Hepatic stellate cell (primary cell): ENCODE measurements around the gene KIFAP3.
"Not testable (repeated sequence)": the region's sequence is repeated elsewhere in the genome, so short reads cannot be mapped to it uniquely, and the experiment has no call there.

Source experiments
- DNase-seq: peaks from one replicate; pipeline ENCODE4 v3.0.0; 2011; ENCODE audit warnings: low spot score

The KIFAP3 gene

GRCh38 chr1:170074250-170075157 is at the start of gene KIFAP3:
KIFAP3 (minus strand) TSS chr1:170074695; CDS start chr1:170074467, 228 bp downstream.
- peak; percentile 93 for DNase-seq

GRCh38 chr1:170122366-170122765 is 47.9 kb upstream of the KIFAP3 start:
- no peak for DNase-seq

- DNase-seq: peak; percentile 10
Measured at GRCh38 chr1:170114906-170115305, 40.4 kb upstream of the KIFAP3 start.

GRCh38 chr1:170113140-170113539 is 38.6 kb upstream of the KIFAP3 start:
- DNase-seq: not testable (repeated sequence)

DNA sequence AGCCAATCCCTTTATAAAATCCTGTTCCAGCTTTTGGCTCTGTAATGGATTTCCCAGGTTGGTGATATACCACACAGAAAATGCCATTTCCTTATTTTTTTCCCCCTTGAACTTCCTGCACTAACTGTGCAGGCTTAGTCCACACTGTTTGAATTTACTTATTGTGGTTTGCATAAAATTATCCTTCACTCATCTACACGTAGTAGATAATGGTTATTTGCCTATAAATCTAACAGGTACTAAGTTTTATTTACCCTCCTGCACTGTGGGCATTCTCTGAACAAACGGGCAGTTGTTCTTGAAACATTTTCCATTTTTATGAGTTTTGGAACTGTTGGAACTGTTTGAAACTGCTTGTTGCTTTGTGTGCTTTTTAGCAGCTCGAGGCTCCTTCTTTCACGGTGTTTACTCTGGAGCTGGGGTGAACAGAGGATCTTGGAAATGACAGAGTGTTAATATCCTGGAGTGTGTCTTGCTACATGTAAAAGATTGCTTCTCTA is 23.0 kb upstream of the KIFAP3 start:
- DNase-seq: no peak

DNA sequence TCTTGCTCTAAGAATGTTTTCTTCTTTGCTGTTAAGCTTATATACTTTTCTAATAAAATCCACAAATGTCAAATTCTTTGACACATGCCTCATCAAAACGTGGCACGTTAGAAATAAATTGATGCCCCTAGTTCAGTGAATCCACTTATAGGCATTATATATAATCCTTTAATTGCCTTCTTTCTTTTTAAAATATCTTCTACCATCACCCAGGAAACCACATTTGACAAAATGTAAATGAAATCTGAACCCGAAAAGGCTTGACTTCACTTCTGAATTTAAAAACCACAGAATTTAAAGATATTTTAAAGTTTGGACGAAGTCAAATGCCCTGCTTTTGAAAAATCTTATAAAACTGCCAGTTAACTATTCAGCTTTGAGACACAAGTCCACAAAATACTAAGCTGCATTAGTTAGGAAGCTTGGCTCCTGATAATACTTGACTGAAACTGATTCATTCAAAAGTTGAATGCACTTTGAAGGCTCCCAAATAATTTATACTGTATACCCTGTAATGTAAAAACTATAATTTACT is 22.4 kb upstream of the KIFAP3 start:
- DNase-seq: no peak

DNA sequence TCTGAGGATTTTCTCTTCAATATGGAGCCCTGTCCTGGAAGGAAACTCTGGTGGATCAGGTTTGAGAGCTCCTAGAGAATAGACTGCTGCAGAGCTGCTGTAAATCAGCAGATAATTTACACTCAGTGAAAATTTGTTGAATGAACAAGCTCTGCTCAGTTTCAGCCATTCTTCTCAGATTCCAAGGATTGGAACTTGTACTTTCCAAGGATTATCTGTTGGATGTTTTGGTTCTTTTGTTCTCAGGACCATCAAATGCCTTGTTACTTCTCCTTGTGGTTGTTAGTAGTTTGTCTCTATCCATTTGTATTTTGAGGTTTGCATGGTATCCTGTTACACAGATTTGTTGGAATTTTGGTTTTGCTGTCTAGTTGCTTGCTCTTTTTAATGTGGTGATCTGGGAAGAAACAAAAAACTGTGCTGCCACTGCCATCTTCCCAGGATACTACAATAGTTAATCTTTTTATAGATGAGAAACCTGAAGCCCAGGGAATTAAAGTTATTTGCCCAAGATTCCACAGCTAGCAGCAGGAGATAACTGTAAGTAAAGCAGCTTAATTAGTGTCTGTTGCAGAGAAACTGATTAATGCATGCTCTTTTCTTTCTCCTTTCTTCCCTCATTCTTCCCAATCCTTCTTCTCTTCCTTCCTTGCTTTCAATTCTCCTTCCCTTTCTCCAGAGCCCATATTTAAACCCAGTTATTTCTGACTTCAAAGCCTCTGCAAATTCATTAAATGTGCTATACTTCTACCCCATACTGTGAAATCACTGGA is 21.7 kb upstream of the KIFAP3 start:
- no peak for DNase-seq

DNA sequence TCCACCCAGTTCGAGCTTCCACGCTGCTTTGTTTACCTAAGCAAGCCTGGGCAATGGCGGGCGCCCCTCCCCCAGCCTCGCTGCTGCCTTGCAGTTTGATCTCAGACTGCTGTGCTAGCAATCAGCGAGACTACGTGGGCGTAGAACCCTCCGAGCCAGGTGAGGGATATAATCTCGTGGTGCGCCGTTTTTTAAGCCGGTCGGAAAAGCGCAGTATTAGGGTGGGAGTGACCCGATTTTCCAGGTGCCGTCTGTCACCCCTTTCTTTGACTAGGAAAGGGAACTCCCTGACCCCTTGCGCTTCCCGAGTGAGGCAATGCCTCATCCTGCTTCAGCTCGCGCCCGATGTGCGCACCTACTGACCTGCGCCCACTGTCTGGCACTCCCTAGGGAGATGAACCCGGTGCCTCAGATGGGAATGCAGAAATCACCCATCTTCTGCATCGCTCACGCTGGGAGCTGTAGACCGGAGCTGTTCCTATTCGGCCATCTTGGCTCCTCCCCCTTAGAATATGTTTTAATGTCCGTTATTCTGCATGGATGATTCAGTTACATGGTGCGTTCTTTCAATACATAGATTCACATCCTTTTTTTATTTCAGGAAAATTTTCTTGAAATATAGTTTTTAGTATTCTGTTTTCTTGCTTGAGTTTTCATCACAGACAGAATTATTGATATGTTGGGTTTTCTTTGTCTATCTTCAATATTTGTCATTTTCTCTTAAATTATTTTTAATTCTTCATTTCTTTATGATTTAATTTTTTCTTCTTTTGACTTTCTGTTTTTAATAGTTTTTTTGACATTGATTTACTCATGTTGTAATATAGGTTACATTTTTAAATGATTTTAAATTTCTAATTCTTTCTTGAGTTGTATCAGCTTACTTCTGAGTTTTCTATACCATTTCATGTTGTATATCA is 20.5 kb upstream of the KIFAP3 start:
- not testable (repeated sequence) for DNase-seq

- no peak for DNase-seq
Measured at GRCh38 chr1:170086399-170087032, 12.0 kb upstream of the KIFAP3 start.

DNA sequence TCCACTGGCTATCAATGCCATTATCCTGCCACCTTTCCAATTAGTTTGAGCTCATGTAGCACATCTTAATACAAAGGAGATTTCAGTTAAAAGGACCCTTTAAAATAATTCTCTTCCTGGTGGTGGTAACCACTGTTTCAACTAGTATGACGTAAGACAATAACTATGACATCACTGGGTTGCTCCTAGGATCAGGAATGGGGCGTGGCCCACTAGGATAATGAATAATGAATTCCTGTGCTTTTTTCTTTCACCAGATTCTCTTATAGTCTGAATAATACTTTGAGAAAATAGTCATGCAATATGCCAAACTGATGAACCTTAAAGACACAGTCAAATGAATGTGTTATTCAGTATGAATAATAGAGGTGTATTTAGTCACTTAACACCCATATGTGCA is 10.6 kb upstream of the KIFAP3 start:
- no peak for DNase-seq

DNA sequence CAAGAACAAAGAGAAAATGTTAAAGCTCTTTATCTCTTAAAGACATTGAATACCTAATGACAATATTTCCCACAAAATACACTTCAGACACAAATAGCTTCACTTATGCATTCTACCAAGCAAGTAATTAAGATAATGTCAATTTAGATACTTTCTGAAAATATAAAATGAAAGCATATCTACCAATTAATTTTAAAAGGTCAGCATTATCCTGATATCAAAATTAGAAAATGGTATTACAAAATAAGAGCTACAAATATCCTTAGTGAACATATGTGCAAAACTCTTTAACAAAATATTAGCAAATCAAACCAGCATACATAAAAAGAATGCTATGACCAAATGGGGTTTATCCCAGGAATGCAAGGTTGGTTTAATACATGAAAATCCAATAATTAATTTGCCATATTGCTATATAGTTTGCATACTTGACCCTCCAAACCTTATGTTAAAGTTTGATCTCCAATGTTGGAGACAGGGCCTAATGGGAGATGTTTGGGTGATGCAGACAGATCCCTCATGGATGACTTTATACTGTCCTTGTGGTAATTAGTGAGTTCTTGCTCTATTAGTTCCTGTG is 4.2 kb upstream of the KIFAP3 start:
- DNase-seq: no peak

DNA sequence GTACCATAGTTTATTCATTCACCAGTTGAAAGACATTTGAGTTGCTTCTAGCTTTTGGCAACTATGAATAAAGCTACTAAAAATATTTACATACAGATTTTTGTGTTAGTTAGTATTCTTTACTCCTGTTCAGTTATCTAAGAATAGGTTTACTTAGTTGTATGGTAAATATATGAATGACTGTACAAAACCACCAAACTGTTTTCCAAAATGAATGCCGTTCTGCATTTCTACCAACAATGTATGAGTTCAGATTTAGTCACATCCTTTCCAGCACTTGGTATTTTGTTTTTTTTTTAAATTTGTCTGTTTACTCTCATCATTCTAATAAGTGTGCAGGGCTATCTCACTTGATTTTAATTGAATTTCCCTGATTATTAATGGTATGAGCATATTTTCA is 3.4 kb upstream of the KIFAP3 start:
- DNase-seq: no peak

- DNase-seq: not testable (repeated sequence)
Measured at GRCh38 chr1:170076952-170077351, 2.5 kb upstream of the KIFAP3 start.

- DNase-seq: no peak
Measured at GRCh38 chr1:170076199-170076598, 1.7 kb upstream of the KIFAP3 start.

GRCh38 chr1:170075186-170075585 is 691 bp upstream of the KIFAP3 start:
- no peak for DNase-seq

GRCh38 chr1:170073893-170074249 is 624 bp downstream of the KIFAP3 start:
- no peak for DNase-seq

GRCh38 chr1:170071378-170071777 is 3.1 kb downstream of the KIFAP3 start:
- no peak for DNase-seq

GRCh38 chr1:170068923-170069322 is 5.6 kb downstream of the KIFAP3 start:
- DNase-seq: no peak

GRCh38 chr1:170067253-170067819 is 7.2 kb downstream of the KIFAP3 start:
- DNase-seq: no peak

- DNase-seq: no peak
Measured at GRCh38 chr1:170064821-170065220, 9.7 kb downstream of the KIFAP3 start.
